ENCODE data around the gene MMRN2.

GRCh38 chr10:86931872-86932271 lies 25.5 kb downstream of the MMRN2 start:
- TF ChIP-seq CTCF (IDR thresholded peaks at IDR 0.05) (no peak), POLR2A (IDR thresholded peaks at IDR 0.05) (no peak), EP300 (IDR thresholded peaks at IDR 0.05) (no peak)
